Measurements from ENCODE around the gene CDH4.

Gene CDH4

DNA sequence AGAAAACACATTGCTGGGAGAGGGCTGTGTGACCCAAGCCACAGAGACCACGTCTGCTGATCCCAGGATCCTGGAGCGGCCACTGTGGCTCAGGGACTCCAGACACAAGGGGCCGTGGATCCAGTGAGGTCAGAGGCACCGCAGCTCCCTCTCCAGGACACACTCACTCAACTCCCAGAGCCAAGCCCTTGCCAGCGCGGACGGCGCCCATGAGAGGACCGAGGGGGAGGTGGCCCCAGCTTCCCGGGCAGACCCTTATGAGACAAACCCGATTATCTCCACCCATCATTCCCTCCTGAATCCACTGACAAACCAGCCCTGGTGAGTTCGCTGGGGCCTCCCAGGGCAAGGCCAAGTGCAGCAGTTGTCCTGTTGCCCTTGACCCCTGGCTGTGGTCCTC is 612.4 kb downstream of the CDH4 start:
- no peak for DNase-seq

DNA sequence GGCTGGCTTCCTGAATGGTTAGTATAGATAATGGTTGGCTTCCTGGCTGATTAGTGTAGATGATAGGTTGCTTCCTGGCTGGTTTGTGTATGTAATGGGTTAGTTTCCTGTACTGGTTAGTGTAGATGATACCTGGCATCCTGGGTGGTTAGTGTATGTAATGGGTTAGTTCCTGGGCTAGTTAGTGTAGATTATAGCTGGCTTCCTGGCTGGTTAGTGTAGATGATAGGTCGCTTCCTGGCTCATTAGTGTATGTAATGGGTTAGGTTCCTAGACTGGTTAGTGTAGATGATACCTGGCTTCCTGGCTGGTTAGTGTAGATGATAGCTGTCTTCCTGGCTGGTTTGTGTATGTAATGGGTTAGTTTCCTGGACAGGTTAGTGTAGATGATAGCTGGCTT is 613.3 kb downstream of the CDH4 start:
- no peak for DNase-seq

DNA sequence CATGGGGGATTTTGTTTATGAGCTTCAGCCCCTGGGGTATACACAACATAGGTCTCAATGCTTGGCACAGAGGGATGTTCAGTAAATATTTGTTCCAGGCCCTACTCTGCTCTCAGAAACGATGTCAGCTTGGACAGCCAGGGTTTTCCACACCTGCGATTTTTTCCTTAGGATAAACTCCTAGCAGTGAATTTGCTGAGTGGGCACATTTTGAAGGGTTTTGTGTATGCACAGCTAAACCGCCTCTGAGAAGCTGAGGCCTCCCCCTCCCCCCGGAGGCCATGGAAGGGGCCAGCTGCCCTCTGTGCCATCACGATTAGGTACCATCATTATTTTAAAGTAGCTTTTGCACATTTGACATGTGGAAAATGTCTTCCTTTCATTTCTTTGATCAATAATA is 614.1 kb downstream of the CDH4 start:
- DNase-seq, result no peak

DNA sequence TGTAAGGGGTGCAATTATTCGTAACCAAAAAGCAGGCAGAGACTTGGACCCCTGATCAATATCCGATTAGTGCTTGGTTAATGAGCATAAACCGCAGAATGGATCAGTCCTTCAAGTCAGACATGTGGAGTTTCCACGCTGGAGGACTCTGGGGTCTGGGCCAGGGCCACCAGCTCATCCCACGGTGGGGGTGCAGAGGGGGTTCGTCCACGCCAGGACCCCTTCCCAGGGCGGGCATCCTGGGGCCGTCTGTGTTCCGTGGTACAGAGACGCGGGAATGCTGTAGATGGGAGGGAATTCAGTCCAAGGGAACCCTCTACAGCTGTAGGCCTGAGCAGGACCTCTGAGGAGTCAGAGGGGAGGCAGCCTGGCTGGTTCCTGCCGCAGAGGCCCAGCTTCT is 615.9 kb downstream of the CDH4 start:
- DNase-seq, result no peak

DNA sequence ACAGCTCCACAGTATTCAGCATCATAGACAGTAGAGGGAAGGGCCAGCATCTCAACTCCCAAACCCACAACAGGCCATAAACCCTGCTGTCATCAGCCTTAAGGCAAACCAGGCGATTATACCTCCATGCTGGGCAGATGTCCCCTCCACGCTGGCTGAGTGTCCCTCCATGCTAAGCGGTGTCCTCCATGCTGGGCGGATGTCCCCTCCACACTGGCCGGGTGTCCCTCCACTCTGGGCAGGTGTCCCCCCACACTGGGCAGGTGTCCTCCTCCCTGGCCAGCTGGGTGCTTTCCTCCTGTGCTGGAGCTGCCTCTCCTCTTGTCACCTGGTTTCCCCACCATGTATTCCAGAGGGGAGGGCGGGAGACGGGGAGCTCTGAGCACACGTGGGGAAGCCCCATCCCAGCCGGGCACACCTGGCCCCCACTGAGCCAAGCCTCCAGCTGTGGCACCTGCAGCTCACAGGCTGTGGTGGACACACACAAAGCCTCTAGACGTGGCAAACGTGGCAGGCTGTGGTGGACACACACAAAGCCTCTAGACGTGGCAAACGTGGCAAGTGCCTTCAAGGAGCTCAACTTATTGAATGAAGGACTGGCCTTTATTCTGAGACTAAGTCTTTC is 616.5 kb downstream of the CDH4 start:
- no peak for DNase-seq

DNA sequence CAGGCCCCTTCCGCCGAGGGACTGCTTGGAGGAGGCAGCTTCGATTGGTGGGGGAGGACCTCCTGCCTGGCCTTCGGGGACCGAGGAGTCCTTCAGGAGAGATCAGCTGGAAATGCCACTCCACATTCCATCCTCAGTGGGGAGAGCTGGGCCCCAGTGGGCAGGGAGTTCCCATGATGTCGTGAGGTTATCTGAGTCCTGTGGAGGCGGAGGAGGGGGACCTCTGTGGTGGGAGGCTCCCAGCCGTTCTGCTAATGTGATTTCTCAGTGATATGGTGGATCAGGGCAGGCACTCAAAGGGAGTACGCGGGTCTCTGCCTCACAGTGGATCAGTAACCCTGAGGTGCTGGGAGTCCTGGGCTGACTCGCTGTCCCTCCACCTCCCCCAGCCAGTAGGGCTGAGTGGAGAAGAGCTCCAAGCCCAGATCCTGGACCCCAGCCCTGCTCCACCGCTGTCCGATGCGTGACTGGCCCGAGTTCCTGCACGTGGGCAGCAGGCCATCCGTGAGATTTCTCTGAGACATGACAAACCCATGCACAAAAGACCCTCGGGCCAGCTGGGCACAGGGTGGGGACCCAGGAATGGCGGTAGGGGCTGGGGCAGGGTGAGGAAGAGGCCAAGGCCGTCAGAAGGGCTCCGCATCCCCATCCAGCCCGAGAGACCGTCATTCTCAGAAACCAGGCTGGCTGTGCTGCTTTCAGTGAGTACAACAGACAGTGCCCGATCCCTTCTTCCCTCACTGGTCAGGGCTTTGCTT is 617.9 kb downstream of the CDH4 start:
- no peak for DNase-seq

DNA sequence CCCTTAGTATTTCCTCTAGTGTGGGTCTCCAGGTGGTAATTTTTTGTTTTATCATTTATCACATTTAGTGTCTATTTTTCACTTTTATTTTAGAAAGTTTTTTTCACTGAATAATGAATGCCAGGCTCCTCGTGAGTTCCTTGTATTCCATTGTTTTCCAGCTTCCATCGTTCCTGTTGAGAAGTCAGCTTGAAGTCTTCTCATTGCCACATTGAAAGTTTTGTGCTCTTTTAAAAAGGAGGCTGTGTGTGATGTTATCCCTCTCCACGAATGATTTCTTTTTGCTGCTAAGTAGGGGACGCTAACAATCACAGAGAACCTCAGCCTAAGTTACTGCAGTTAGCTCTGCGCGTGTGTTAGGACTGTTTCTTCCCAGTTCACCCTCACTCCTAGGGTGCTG is 619.1 kb downstream of the CDH4 start:
- DNase-seq, result no peak

DNA sequence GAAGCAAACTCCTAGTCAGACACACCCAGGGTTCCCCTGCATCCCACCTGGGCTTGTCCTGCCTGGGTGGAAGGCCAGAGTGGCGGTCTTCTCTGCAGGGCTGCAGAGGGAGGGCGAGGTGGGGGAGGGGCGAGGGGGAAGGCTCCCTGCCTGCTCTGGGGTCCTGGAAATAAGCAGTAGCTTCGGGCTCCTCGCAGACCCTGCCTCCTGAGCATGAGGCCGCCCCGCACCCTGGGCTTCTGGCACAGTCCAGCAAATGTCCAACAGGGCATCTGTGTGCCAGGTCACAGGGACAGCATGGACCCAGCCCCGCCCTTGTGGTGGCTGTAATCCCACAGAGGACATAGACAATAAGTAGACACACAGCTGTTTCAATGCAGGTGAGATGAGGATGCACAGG is 619.9 kb downstream of the CDH4 start:
- no peak for DNase-seq

DNA sequence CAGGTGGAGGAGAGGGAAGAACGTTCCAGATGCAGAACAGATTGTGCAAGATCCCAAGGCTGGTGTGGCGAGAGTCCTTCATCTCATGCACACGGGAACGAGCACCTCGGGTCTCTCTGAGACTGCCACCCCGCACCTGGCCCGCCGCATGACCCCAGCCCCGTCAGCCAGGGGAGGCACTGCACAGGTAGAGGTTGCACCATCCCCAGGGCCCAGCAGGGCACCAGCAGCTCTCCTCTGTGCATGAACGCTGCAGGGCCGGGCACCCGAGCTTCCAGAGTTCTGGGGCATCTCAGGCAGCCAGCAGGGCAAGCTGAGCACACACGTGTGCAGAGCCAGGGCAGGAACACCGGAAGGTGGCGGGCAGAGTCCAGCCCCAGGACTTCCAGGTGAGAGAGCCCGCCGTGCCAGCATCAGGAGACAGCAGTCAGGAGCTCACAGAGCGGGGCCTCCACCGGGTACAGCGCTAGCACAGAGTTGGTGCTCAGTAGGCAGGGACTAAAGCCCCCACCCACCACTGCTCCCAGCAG is 620.4 kb downstream of the CDH4 start:
- DNase-seq, result no peak

DNA sequence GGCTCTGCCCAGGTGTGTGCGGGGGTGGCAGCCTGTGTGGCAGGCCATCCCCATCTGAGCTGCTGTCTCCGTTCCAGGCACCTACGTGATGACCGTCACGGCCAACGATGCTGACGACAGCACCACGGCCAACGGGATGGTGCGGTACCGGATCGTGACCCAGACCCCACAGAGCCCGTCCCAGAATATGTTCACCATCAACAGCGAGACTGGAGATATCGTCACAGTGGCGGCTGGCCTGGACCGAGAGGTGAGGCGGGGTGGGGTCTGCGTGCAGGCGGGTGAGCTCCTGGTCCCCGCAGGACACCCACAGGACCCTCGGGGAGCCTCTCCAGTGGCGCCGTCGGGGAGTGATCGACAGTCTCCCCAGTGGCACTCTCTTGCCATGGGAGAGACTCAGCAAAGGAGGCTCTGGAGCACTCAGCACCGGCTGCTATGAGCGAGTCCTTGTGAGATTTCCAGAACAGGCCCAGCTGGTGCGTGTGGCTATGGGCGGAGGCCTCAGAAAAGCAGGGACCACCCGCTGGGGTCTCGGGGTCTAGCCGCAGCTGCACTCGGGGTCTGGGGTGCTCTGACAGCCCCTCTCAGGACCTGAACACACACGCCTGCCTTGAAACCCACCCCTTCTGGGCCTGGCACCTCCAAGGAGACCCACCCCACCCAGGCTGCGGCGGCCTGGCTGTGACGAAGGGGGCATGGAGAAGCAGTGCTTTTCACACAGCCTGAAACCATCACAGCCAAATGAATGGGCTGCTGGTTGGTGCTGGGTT is 621.8 kb downstream of the CDH4 start:
- no peak for DNase-seq

DNA sequence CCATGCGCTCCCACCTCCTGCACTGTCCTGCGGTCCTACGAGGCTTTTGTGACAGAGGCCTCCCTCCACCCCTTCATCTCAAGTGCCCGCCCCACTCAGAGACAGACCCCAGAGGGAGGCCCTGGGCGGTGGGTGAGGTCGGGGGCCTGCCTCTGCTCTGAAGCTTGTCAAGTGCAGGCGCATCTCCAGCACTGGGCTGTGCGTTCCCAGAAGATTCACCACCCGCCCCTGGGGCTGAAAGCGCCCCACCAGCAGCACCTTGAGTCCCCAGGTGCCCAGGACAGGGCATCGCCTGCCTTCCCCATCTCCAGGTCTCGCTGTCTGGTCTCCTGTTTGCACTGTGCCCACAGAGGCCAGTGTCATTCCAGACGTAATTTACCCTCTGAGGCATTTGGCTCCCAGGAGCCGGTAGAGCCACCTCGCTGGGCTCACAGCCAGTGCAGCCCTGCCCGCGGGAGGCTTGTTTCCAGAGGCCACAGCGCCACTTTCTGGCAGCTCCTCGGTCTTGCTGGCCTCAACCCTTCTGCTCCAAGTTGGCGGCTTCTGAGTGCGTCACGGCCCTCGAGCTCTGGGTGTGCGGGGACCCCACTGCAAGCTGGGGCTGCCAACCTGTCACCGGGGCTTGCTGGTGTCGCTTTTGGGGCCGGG is 622.5 kb downstream of the CDH4 start:
- no peak for DNase-seq

DNA sequence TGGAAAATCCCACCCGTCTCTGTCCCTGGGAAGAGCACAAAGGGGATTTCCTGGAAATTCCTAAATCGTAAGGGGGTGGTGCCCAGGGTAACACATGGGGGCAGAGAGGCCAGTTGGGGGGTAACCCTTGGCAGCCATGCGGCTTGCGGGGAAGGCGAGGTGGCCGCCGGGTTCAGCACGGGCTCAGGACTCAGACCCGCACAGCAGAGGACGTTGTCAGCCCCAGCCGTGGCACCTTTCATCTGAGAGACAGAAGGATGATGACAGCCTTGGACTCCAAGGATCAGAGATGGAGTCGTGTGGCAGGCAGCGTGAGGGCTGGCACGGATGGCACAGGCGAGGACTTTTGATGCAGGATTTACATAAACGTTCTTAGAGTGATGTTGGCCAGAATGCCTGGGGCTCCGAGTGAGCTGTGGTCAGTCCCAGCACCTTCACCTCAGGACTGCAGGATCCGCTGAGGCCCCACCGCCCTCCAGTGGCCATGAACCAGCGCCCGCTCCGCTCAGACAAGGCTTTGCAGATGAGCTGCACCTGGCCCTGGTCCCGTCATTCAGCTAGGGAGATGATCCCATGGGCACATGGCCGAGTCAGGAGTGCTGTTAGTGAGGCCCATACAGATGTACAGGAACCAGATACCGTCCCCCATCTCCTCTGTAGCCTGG is 623.3 kb downstream of the CDH4 start:
- no peak for DNase-seq

DNA sequence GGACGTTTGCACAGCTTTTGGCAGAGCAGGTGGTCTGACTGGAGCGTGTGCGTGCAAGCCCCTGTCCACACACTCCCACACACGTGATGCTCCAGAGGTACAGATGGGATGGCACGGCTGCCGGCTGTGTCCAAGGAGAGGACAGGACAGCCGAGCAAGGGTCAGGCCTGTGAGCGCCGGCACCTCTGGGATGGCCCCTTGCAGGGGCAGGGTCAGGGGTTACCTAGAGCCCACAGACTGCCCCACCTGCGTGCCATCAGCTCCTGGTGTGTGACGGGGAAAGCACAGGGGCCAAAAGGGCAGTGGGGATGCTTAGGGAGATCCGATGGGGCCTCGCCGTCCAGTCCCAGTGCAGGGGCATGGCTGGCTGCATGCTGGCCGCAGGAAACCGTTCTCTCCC is 623.9 kb downstream of the CDH4 start:
- no peak for DNase-seq

DNA sequence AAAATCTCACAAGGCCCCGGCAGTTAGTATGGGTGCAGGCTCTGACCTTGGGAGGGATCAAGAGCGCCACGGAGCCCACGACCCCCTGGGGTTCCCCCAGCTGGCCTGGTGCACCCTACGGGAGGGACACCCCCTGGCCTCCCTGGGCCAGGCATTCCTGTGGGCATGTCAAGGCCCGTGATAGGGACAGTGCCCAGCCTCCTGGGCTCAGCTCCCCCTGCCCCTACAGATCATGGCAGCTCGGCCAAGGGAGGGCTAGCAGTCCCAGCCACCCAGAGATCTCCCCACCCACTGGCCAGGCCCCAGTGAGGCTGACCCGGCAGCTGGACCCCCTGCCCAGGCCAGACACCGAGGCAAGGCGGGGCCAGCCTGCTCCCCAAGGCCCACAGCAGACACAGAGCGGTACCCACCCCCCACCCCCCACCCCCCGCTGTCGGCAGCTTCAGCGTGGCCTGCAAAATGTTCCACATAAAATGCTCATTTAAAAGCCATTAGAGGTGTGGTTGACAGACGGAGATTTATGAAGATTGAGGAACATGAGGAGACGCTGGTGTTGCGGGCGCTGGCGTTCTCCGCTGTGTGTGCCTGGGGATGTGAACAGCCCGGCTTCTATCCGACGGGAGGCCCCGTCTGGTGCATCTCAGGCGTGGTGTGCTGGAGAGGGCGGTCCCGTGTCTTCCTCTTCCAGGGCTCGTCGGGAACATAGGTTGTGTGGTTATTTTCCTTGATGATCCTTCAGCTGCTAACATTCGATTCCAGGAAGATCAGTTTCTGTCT is 625.1 kb downstream of the CDH4 start:
- no peak for DNase-seq

DNA sequence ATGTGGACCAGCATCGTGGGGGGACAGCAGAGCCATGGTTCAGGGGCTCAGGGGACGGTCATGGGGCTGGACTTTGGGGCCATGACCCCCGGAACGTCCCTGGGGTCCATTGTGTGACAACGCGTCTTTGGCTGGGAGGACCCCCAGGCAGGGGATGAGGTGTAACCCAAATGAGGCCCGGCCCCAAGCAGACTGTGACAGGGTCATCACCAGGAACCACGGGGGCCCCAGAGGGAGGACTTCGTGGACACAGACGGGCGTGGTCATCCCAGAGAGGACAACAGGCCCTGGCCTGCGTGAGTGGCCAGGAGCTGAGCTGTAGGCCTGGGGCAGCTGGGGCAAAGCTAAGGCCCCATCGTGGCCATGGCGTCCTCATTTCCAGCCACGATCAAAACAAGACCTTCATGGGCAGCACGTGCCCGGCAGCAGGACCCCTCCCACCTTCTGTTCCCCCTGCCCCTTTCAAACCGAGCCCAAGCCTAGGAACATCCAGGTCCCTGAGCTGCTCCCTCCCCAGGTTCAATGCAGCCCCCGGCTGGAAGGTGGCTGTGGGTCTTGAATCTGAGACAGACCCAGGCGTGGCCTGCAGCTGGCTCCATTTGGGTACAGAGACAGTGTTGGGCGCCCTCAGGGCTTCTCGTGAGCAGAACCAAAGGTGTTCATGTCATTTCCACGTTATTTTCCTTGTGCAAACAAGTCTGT is 625.9 kb downstream of the CDH4 start:
- DNase-seq, result no peak

DNA sequence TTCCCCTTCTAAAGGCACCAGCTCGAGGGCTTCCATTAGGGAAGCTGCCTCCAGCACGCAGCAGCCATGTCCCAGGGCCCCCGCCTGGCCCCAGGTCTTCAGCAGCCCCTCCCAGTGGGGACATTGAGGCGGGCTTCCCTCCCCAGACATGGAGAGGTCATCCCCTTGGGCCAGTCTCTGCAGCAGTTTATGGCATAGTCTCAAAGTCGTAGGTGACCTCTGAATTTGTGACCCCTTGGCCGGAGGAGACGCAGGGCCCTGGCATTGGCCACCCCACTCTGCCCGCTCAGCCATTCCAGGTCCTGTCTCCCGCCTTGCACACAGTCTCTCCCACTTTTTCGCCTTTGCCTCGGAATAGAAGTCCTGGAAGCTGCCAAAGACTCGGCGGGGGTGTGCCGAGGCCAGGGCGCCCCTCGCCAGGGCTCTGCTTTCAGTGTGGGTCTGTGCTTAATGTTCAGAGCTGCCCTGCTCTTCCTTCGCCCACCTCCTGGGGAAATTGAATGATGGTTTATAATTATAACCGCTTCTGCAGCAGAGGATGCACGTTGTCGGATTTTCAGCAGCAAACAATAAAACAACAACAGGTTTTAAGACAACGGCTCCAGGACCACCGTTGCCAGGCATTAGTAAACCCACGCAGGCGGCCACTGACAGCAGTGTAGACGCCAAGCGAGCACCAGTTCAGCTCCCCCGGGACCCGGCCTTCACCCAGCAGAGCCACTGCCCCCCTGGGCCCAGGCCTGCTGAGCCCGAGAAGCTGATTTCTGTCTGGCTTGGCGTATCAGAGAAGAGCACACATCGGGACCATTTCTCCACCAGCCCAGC is 626.6 kb downstream of the CDH4 start:
- no peak for DNase-seq

DNA sequence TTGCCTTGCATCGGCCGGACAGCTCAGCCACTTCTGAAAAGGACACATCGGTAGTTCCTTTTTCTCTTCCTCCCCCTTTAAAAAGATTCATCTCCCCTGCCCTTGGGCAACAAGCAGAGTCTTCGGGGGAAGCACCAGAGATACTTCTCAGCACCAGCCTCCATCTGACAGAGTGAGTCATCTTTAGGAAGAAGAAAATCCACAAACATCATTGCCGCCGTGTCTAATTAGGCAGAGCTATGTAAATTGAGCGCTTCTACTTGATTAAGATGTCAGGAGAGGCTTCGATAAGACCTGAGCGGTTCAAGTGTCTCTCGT is 627.2 kb downstream of the CDH4 start:
- no peak for DNase-seq

DNA sequence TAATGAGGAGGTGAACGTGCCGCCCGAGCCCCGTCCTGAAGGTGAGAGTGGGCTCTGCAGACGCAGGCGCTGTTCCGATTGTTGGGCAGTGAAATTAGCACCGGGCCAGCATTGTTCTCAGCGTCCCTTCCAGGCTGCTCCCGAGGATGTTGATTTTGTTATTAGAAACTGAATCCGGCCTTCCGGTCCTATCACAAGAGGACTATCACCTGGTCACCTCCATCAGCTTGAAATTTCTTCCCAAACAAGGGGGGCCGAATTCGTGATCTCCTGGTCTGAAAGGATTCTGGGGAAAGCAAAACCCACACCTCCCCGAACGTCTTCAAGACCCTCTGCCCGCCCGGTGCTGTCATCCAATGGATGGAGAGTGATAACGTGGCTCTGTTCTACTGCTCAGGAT is 627.6 kb downstream of the CDH4 start:
- no peak for DNase-seq

DNA sequence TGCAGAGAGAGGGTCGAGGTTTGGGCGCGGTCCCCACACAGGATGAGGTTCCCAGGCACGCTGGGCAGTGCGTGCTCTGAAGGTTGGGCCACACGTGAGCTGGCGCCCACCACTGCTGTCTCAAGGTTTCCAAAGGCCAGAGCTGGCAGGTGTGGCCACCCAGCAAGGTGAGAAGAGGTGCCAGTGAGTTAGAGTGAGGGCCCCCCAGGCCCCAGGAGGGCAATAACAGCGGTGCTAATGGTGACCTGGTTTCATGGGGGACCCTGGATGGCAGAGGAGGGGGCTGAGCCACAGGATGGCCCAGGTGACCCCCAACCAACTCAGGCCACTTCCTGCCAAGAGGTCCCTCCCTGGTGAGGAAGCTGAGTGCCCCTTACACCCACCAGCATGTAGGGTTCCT is 628.6 kb downstream of the CDH4 start:
- DNase-seq, result no peak

DNA sequence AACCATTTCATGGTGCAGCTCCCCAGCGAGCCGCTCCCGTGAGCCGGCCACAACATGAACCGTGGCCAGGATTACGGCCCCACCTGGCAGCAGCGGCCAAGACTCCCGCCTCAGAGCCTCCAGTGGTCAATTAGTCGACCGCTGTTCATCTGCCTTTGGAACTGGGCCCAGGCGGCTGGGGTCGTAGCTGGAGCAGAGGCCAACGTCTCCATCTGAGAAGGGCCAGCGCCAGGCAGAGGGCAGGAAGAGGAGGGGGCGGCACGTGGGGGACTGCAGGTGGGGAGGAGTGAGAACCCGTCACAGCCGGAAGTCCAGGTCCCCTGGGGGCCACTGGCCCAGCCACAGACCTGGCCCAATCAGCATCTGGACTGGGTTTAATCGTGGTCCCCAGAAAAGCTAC is 629.4 kb downstream of the CDH4 start:
- no peak for DNase-seq

DNA sequence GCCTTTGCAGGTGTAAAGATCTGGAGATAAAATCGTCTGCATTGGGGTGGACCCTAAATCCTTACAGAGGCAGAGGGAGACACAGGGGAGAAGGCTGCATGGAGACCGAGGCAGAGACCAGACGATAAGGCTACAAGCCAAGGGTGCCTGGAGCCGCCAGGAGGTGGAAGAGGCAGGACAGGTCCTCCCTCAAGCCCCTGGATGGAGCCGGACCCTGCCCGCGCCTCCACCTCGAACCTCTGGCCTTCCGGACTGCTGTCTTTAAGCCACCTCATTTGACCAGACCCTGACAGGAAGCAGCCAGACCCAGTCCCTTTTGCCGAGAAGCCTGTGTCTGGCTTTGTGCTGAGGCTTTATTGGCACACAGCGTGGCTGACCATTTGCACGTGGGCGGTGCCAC is 629.8 kb downstream of the CDH4 start:
- no peak for DNase-seq

All from NCI-H2107 (cell line).